SK-N-SH treated with all-trans-retinoic acid at 6 μM for 48 hours (cell line): ENCODE data around the gene LRRC55.

Experiments
- CREB5 ChIP-seq: fragments of 250-450 bp; sonication (Bioruptor Pico); IDR thresholded peaks from 2 replicates; pipeline ENCODE4 v1.5.1; 2020; ENCODE audit warnings: low read depth, mild to moderate bottlenecking, moderate library complexity
- CSDC2 ChIP-seq: fragments of 250-450 bp; sonication (Bioruptor Pico); IDR thresholded peaks from 2 replicates; pipeline ENCODE4 v1.5.0; 2020; ENCODE audit warnings: mild to moderate bottlenecking, moderate library complexity
- PATZ1 ChIP-seq: fragments of 250-450 bp; sonication (Bioruptor Pico); IDR thresholded peaks from 2 replicates; pipeline ENCODE4 v1.8.0; 2020; ENCODE audit warnings: mild to moderate bottlenecking, moderate library complexity, borderline replicate concordance
- TCF4 ChIP-seq: fragments of 250-450 bp; sonication (Bioruptor Pico); IDR thresholded peaks from 2 replicates; pipeline ENCODE4 v1.8.0; 2021; ENCODE audit warnings: mild to moderate bottlenecking, moderate library complexity, borderline replicate concordance
- ZFP30 ChIP-seq: fragments of 450-650 bp; formaldehyde crosslinking; IDR thresholded peaks from 2 replicates; pipeline ENCODE4 v1.5.0; 2022; ENCODE audit warnings: mild to moderate bottlenecking, moderate library complexity

- no peak for TF ChIP-seq TCF4 (CRISPR knock-in tag)
- TF ChIP-seq PATZ1 (CRISPR knock-in tag) = no peak
- no peak for TF ChIP-seq CSDC2 (CRISPR knock-in tag)
- TF ChIP-seq CREB5 (CRISPR knock-in tag) = no peak
- TF ChIP-seq ZFP30 (CRISPR knock-in tag) = no peak
Measured at GRCh38 chr11:57223601-57224000, 41.8 kb downstream of the LRRC55 start.
